SIG-M5 (cell line): ENCODE data around the gene MAP3K5.
"Not testable (repeated sequence)": the region's sequence is repeated elsewhere in the genome, so short reads cannot be mapped to it uniquely, and the experiment has no call there.

Experiments
- DNase-seq: peaks from one replicate; lab custom pipeline; 2025; lab: John Stamatoyannopoulos, UW

Gene MAP3K5

DNA sequence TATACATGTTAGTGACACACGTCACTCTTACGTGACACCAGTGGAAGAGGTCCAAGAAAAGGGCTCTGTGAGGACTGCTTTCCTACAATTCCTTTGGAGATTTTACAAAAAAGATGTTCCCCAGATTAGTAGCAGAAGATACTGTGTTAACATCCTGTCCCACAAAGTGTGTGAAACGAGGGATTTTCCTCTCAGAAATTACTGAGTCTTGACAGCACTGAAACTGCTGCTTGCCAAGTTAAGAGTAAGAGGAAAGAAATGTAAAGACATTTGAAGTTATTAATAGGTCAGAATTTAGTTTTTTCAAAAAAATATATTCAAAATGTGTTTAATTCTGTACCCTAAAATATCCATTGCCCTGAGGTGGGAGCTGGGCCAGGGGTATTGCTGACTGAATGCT lies 183.3 kb downstream of the MAP3K5 start:
- DNase-seq: no peak

DNA sequence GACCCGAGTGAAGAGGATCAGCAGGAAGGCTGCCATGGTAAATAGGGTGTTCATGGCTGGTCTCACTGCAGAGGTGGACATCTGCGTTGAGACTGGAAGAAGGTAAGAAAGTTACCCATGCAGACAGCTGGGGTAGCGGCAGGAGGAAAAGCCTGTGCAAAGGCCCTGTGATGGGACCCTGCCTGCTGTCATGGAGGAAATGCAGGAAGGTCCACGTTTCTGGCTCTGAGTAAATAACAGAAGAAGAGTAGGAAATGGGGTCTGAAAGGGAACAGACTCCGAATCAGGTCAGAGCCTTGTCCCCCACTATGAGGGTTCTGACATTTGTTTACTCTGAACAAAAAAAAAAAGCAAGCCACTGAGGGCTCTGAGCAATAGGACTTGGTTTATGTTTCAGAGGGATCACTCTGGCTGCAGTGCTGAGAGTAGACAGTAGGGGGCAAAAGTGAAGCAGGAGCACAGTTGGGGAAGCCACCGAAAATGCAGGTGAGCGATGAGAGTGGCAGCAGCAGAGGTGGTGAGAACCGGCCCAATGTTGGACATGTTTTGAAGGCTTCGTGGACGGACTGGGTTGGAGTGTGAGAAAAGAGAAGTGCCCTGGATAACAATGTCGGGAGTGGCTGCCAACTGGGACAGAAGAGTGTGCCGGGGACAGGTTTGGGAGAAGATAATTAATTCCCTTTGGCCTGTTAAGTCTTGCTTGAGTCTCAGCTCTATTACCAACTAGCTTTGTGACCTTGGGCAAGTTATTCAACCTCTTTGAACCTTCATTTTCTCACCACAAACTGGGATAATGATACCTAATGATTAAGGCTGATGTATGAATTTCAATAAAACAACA lies 184.1 kb downstream of the MAP3K5 start:
- no peak for DNase-seq

DNA sequence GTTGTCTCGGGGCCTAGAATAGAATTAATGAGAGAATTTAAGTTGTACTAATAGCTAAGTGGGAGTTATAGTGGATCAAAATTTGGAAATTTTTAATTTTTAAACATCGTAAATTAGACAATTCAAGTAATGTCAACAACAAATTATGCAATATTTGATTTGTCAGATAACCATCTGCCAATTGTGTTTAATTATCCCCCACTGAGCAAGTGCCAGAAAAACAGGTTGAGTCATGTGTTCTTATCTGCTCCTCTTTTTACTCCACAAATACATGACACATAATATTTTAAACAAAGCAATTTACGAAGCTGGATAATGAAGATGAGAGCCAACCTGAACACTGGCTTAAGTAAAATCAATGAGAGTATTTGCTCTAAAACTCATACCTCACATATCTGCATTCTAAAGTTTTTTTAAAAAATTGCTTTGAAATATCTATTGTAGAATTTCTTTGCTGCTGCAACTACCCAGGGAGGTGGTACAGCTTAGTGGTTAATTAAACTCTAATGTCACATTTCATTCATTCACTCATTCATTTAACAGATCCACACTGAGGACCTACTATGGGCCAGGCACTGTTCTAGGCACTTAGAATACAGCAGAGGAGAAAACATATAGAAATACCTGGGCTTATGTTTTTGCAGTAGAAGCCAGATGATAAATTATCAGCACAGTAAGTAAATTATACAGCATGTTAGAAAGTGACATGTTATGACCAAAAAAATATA lies 184.9 kb downstream of the MAP3K5 start:
- DNase-seq: no peak

DNA sequence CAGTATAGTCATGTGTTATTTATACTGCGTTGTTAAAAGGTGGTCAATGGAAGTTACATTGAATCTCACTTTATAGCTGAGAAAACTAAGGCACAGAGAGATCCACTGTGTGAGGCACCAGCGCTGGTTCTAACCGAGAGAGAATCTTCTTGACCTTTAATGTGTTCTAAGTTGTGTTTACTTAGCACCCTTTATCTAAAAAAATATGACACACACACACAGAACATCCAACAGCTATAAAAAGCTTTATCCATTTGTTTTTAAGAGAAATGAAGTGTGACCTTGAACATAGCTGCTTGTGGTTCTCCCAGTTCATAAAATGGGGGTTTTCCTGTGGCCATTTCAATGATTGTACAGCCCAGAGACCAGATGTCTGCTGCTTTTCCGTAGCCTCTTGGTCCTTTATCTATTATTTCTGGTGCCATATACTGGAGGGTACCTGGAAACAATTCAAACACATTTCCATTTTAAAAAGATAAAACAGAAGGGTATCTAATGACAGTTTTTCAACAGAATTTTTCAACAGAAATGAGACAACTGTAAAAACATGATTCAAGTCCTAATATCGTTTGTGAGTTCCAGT lies 187.3 kb downstream of the MAP3K5 start:
- DNase-seq: no peak

DNA sequence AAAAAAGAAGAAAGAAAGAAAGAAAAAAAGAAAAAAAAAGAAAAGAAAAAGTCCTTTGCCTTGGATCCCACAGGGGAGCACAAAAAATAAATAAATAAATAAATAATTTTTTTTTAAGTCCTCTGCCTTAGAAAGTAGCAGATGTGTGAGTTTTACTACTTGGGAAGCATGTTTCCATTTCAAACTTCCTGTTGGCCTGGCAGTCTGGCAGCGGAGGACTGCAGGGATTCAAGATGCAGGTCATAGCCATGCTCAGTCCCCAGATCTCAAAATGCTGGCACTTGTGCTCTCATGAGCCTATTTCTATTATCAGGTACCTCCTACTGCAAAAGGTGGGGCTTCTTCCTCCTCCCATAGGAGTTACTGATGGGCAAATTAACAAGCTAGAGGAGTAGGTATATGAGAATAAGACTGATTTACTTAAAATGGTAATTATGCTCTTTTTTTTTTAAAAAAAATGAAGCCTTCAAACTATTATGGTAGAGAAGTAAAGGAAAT lies 187.9 kb downstream of the MAP3K5 start:
- no peak for DNase-seq

DNA sequence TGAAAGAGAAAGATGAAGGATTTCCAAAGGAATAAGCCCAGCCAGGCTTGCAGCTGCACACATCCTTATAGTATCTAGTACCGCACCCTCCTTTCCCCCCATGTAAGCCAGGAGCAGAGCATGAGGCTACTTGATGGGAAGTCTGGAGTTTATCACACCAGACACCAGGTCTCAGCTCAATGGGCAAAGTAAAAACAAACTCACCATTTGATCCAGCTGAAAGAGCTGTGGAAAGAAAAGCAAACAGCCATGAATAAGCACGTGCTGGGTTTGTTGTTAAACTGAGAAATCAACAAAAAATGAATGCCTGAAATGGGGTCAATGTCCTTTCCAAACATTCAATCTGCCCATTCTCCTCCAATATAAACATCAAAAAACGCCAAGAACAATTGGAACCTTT lies 191.5 kb downstream of the MAP3K5 start:
- DNase-seq: no peak

DNA sequence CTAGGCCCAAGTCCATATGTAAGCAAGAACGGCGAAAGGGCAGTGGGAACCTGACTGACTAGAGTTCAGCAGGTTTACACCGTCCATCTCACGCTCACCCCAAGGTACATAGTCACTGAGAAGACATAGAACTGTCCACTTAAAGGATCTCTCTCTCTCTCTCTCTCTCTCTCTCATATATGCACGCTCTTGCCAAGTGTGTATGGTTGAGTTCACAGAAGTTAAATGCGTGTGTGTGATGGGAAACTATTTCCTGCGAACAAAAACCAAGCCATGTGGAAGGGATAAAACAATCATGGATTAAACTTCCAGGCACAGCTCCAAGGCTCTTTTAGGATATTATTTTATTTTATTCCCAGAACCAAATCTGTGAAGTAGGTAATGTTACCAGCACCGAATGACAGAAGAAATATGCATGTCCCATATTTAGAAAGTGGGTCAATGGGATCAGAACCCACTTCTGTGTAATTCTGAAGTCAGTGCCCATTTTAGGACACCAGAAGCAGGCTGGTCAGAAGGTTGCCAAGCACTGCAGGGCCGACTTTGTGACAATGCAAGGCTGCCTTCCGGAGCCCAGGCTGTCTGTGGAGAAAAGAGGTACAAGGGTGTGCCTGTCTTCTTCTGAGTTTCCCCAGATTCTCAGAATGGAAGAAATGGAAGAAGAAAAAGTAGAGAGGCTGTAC lies 192.8 kb downstream of the MAP3K5 start:
- no peak for DNase-seq

DNA sequence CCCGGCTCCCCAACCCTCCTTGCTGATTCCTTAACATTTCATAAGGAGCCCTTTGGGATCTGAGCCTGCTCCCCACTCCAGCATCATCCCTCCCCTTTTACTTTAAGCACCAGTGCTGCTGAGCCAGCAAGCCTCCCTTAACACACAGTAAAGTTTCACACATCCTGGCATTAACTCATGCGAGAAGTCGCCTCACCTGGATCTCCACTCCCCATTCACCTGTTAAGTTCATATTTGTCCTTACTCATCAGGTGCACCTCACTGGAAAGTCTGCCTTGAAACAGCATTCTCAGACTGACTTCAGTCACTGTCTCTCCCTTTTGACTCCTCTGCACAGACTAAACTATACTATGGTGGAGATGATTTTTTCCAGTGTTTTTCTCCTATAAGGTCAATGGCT lies 194.2 kb downstream of the MAP3K5 start:
- no peak for DNase-seq

DNA sequence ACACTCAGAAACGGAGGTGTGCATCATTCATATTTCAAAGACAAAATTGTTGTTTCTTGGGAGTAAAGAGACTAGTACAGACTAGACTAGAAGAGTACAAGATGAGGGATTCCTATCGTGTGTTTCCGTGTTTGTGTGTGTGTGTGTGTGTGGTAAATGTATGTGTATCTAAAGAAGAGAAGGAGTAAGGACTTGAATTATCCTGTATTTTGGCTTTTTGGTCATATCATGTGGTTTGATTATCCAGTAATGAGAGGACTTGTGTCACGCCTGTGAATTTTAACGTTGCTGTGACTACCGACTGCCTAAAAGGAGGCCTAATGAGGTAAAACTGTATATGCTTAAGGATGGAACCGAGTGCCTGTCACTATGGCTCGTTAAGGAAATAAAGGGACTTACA lies 197.6 kb downstream of the MAP3K5 start:
- no peak for DNase-seq

DNA sequence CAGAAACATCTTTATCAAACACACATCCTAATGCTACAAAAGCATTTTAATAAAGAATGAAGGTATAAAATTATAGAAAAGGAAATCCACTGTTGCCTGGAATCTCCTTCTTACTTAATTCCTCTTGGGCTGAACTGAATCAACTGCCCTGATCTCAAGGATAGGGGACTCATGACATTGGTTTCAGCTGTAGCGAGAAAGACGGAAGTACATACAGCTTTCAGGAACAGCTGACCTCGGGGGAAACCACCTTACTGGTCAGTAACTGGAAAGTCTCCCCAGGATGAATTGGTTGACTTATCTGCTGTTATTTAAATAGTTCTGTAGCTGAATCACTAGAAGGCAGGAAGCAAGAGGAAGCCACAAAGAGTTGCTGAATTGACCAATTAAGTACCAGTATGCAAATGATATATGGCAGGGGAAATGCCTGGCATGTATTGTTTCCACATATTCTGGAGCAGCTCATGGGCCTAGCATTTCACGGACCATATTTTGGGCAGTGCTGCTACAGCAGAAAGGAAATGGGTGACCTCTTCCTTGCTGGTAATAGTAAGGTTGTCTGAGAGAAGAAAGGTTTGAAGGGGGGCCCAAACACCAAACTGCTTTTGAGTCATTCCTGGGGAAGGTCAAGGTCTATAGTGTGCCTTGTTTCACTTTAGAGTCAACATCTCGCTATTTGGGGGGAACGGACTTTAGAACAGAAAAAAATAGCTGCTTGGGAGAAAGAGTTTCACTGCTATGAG lies 198.4 kb downstream of the MAP3K5 start:
- DNase-seq: peak; percentile 59

DNA sequence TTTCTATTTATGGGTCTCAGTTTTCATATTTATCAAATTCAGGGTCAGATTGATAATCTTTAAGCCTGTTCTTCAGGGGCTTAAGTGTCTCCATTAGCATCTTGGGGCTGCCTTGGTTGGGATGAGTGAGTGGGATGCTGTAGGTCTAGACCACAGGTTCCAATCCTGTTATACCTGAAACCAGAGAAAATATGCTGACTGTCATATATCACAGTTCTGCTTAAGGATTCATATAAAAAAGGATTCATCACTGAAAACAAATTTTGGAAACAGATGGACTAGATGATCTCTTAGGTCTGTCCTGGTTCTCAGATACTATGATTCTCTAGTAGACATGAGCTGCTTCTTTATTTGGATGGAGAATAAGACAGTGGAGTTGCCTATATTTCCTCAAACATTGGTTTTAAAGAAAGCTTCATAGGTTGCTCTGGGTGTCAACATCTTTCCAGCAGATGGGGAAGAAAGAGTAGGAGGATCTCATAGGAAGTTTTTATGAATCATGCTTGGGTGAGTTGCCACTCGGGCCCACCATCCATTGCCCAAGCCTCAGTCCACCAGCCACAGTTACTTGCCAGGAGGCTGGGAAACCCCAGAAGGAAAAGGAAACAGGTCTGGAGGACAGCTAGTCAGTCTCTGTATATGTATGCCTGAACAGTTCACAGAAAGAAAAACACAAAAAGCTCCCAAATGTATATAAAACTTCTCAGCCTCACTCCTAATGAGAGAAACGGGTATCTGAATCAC lies 199.2 kb downstream of the MAP3K5 start:
- no peak for DNase-seq

DNA sequence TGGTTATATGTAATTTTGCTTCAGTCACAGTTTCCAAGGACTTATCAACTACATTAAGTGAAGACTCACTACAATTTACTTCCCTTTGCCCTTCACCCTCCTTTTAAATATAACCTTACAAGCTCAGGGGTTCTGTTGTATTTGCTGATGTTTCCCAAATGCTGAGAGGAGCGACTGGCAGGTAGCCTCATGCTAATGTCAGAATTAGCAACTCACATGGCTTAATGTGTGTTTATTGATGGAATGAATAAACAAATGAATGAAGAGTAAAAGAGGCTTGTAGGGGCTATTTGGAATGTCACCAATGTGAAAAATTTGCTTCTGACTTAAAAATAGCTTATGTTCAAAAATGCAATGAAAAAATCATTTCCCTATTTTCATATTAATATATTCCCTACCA lies 200.7 kb downstream of the MAP3K5 start:
- DNase-seq: no peak

DNA sequence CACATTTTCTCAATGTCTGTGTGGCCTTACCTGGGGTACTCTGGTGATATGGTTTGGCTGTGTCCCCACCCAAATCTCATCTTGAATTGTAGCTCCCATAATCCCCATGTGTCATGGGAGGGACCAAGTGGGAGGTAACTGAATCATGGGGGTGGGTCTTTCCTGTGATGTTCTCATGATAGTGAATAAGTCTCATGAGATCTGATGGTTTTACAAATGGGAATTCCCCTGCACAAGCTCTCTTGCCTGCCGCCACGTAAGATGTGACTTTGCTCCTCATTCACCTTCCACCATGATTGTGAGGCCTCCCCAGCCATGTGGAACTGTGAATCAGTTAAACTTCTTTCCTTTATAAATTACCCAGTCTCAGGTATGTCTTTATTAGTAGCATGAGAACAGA lies 201.4 kb downstream of the MAP3K5 start:
- not testable (repeated sequence) for DNase-seq

DNA sequence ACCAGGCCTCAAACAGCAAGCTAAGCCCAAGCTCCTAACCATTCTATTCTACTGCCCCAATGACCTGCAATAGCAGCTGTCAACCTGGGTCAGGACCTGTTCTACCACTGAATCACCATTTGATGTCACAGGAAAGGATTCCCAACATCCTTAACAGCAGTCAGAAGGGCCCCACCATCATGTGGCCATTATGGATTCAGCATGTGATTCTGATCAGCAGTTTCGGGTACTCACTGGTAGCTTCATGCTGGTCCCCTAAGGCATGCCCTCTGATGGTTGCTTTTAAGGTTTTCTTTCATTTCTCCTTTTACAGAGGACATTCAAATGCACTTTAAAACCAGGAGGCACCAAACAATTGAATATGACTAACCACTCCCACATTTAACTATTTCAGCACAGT lies 204.8 kb downstream of the MAP3K5 start:
- no peak for DNase-seq

DNA sequence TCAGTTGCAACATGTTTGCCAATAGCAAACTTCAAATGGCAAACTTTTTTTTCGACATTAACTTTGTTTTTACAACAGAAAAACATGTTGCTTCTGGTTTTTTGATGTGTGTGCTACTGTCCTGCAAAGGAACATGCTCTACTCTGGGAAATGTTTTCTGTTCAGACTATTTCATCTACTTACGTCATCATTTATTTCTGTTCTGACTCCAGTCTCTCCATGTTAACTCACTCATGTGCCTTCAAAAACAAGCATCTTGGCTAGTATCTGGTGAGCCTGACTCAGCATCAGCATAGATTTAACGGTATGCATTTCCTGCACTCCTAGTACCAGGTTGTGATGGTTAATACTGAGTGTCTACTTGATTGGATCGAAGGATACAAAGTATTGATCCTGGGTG lies 206.0 kb downstream of the MAP3K5 start:
- DNase-seq: no peak

DNA sequence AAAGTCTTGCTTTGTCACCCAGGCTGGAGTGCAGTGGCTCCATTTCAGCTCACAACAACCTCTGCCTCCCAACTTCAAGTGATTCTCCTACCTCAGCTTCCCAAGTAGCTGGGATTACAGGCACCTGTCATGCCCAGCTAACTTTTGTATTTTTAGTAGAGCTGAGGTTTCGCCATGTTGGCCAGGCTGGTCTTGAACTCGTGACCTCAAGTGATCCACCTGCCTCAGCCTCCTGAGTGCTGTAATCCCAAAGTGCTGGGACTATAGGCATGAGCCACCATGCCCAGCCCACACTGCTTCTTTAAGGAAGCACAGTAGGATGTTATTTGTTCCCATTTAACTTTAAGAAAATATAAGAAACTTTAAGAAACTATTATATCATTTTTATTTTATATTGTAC lies 206.8 kb downstream of the MAP3K5 start:
- not testable (repeated sequence) for DNase-seq

DNA sequence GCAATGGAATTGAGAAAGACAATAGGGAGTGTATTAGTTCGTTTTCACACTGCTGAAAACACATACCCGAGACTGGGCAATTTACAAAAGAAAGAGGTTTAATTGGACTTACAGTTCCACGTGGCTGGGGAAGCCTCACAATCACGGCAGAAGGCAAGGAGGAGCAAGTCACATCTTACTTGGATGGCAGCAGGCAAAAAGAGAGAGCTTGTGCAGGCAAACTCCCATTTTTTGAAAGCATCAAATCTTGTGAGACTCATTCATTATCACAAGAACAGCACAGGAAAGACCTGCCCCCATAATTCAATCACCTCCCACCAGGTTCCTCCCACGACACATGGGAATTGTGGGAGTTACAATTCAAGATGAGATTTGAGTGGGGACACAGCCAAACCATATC lies 208.0 kb downstream of the MAP3K5 start:
- DNase-seq: not testable (repeated sequence)

DNA sequence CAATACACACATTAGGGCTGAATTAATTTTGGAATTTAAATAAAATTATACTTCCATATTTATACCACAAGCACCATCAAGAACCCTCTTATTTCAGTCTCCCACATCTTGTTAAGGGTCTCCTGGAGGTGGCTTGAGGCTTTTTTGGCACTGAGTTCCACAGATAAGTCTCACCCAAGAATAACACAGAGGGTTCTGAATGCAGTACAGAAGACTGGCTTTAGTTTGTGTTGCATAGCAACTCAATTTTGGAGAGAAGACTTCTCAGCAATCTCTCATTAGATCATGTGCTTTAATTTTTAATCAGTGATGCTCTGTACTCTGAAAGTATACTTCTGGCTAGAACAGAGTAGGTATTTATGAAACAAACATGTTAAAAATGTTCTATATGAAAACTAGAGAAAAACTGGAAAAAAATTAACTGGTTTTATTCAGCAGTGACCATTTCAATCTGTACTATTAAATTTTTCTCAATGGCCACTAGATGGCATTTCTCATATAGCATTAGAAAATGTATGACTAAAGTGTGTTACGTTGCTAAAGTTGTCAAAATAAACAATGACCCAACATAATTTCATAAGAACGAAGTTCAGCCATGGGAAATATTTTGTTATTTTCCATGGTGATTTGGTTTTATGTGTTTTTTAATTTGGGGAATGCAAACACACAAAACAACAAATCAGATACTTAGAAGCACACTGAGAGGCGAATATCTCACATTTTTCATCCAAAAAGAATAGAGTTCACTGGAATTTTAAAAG lies 209.4 kb downstream of the MAP3K5 start:
- no peak for DNase-seq

DNA sequence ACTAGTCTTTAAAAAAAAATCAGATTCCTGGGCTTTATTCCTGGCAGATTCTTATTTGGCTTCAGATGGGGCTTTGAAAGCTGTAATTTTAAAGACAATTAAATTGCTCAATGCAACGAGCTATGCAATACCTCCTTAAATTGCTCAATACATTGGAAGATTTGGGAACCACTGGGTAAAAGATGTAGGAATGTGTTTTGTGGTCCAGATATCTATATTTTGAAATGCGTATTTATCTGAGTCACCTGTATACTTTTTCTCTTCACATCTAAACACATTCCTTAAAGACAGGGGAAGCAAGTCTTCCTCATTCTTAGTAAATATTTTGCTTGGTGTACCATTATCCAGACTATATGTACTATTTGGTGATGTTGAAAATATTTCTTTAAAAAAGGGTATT lies 212.5 kb downstream of the MAP3K5 start:
- DNase-seq: no peak

DNA sequence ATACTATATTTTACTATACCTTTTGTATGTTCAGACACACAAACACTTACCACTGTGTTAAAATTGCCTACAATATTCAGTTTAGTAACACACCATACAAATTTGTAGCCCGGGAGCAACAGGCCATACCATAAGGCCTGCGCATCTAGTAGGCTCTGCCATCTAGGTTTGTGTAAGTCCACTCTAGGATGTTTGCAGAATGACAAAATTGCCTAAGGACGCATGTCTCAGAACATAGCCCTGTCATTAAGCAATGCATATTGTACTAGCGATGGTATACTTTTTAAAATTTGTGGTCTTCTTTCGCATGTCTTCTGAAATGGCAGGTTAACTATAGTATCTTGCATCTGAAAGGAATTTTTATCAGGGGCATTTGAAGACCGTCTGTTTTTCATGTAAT lies 215.5 kb downstream of the MAP3K5 start:
- DNase-seq: no peak
